ENCODE measurements around the gene LRRC14B.

LRRC14B gene

DNA sequence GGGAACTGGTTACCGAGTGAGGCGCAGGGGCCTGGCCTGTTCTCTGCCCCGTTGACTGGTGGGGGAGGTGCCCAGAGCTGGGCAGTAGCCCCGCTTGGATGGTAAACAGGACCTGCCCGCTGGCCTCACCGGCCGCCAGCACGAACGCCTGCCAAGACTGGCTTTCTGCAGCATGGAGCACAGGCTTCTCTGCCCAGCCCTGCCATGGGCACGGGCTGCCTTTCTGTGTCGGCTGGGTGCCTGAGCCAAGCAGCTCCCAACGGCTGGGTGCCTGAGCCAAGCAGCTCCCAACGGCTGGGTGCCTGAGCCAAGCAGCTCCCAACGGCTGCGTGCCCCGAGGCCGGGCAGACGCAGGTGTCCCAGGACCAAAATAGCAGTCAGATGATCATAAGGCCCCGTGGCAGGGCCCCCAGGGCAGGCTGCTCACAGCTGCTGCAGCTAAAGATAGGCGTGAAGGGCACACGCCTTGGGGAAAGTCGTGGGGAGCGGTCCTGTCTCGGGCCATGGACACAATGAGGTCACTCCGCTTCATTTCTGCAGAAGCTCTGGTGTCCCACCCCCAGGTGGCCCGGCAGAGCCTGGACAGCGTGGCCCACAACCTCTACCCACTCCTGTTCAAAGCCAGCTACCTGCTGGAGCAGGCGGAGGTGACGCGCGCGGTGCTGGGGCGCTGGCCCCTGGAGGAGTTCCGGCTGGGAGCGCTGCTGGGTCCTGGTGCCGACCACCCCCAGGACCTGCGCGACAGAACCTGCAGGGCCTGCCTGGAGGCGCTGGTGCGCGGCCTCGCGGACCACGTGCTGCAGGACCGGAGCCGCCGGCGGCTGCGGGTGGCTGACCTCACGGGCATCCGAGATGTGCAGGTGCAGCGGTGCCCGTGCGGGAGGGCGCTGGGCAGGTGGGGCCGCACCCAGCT is at the start of gene LRRC14B:
TSS of gene LRRC14B (plus strand) at position 460 of the 913 bp plus-strand sequence. CDS start at position 504, 44 bp downstream.
- DNase-seq = no peak

DNA sequence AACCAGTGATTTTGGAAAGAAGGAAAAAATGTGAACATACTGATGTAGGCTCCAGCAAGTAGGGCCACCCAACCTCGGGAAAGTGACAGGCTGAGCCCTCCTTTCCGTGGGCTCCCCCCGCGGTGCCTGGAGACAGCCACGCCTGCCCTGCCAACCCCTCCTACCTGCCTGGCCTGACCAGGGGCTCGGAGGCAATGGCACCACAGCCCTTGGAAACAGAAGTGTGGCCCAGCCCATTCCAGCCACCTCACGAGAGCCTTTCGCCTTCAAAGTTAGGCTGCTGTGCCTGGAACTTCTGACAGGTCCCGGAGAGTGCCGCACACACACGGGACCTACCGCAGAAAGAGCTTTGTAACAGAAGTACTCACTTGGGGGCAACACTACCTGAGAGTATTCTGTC is 49.5 kb upstream of the LRRC14B start:
- no peak for DNase-seq

DNA sequence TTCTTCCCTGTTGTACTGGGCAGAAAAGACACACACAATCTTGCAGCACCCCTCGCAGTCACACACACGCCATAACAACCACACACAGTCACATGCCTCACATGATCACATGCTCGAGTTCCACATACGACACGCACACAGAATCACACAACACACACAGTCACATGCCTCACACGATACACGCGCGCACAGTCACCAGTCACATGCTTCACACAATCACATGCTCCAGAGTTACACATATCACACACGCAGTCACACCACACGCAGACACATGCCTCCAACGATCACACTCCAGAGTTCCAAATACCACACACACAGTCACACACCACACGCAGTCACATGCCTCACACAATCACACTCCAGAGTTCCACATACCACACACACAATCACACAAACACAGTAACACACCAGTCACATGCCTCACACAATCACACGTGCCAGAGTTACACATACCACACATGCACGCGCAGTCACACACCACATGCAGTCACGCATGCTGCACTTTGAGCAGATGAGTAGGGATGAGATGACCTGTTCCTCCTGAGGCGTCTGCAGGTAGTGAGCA is 49.0 kb upstream of the LRRC14B start:
- no peak for DNase-seq

DNA sequence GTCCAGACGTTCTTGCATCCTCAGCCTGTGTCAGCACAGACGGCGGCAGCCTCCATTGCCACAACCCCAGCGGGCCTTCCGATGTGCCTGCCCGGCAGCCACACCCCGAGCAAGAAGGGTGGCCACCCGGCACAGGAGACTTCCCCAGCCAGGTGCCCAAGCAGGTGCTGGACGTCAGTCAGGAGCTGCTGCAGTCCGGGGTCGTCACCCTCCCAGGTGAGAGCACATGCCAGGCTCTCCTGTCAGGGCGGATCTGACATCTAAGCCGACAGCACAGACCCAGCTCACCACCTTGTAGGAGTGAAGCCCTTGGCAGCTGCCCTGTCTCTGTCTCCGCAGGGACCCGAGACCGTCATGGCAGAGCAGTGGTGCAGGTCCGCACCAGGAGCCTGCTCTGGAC is 48.3 kb upstream of the LRRC14B start:
- DNase-seq = no peak

DNA sequence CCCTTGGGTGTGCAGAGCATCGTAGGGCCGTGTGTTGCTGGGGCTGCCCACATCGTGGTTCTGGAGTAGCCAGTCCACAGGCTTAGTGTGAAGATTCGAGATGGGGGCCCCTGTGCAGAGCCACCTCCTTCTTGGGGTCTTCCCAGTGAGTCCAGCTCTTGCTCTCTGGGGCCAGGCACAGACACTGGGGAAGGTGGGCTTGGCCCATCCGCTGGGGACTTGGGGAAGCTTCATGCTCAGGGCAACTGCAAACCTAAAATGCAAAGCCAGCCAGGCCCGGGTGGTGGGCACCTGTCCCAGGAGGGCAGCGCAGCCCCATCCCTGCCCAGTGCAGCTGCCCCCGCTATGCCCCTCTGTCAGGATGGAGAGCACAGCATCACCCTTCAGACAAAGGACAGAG is 46.4 kb upstream of the LRRC14B start:
- DNase-seq = no peak

DNA sequence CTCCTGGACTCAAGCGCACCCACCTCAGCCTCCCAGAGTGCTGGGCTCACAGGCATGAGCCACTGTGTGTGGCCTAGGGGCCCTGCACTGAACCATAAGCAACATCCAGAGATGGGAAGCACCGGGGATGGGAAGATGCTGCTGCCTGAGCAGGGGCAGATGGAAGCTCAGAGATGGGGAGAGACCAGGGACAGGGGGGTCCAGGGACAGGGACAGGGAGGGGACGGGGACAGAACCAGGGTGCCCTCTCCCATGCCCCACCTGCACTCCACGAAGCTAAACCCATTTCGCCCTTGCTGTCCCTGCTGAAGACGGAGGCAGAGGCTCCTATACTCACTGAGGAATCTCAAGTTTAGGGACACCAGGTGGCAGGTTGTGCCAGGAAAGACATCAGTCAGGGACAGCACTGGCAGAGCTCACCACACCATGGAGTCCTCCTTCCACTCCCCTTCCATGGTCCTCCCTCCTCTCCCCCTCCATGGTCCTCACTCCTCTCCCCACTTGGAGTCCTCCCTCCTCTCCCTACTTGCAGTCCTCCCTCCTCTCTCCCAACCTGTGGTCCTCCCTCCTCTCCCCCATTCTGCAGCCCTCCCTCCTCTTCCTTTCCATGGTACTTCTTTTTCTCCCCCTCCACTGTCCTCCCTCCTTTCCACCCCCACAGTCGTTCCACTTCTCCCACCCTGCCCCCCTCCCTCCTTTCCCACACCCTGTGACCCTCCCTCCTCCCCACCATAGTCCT is 45.5 kb upstream of the LRRC14B start:
- no peak for DNase-seq

DNA sequence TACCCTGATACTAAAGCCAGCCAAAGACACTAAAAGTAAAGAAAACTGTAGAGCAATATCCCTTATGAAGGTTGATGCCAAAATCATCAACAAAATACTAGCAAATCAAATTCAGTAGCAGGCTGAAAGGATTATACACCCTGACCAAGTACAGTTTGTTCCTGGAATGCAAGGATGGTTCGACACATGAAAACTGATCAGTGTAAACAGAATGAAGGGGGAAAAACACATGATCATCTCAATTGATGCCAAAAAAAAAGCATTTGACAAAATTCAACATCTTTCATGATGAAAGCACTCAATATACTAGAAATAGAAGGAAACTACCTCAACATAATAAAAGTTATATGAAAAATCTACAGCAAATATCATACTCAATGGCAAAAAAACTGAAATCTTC is 43.5 kb upstream of the LRRC14B start:
- DNase-seq = no peak

DNA sequence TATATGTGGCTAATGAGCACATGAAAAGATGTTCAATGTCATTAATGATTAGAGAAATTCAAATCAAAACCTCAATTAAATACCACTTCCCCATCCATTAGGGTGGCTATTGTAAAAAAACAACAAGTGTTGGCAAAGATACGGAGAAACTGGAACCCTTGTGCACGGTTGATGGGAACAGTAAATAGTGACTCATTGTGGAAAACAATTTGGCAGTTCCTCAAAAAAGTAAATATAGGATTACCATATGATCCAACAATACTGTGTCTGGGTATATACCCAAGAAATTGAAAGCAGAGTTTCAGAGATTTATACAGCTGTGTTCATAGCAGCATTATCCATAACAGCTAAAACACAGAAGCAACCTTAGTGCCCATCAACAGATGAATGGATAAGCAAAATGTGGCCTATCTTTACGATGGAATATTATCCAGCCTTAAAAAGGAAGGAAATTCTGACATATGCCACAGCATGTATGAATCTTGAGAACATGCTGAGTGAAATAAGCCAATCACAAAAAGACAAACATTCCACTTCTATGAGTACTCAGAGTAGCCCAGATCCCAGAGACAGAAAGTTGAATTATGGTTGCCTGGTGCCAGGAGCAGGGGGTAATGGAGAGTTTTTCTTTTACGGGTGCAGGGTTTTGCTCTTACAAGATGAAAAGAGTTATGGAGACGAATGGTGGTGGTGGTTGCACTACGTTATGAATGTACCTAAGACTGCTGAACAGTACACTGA is 41.4 kb upstream of the LRRC14B start:
- peak; percentile 52 for DNase-seq

DNA sequence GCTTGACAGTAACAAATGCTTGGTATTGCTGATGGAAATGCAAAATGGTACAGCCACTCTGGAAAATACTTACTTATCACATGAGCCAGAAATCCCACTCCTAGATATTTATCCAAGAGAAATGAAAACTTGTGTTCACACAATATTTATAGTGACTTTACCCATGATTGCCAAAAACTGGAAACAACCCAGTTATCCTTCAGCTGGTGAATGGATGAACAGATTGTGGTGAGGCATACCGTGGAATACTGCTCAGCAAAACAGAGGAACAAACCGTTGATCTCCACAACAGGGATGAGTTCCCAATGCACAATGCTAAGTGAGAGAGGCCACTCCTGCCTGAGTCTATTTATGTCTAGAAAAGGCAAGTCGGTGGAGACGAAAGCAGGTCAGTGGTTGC is 40.5 kb upstream of the LRRC14B start:
- no peak for DNase-seq

DNA sequence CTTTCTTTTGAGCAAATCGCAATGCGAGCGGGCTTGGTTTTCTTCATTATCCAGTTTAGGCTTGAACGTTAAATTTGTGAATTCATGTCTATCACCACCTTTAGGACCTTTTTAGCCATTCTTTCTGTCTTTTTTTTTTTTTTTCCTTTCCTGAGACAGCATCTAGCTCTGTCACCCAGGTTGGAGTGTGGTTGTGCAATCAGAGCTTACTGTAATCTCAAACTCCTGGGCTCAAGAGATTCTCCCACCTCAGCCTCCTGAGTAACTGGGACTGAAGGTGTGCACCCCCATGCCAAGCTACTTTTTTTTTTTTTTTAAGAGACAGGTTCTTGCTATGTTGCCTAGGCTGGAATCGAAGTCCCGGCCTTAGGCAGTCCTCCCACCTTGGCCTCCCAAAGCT is 39.2 kb upstream of the LRRC14B start:
- DNase-seq = no peak

DNA sequence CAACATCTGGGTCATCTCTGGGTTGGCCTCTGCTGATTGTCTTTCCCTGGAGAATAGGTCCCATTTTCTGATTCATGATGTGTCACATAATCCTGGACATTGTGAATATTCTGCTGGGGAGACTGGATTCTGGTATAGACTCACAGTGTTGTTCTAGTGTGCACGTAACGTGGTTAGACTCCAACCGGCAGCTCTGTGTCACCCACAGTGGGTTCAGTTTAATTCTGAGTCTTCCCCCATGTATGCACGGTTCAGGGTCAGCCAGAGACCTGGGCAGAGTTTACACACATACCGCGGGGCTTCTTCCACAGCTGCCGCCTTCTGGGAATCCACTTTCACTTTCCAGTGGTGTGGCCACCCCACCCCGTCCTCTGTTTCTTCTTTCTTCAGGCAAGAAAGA is 38.0 kb upstream of the LRRC14B start:
- peak; percentile 39 for DNase-seq

DNA sequence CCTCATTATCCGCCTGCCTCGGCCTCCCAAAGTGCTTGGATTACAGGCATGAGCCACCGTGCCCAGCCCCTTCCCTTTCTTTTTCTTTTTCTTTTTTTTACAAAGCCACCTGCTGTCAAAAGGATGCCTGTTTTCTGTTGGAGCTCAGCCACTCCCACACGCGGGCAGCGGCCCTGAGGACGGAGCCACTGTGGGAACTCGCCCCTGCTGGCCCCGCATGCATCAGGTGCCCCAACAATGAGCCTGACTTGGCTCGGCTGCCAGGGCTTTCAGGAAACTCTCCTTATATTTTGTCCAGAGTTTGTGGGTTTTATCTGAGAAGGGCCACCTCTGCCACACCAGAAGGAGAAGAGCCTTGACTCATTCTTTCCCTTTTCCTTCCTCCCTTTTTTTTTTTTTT is 37.1 kb upstream of the LRRC14B start:
- DNase-seq = no peak

DNA sequence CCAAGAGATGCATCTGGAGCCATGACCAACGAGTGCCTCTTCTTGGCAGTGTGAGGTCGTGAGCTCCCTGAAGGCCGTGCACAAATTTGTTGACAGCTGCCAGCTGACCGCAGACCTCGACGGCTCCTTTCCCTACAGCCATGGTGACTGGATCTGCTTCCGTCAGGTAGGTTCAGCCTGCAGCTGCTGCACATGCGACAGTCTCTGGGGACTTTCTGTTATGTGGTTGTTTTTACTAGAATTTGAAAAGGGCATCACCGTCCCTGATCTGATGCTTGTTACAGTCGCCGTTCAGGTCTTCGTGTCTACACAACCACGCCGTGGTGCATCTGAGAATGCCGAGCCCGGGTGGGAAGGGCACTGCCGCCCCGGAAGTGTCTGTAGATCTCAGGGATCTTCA is 36.5 kb upstream of the LRRC14B start:
- DNase-seq = no peak

DNA sequence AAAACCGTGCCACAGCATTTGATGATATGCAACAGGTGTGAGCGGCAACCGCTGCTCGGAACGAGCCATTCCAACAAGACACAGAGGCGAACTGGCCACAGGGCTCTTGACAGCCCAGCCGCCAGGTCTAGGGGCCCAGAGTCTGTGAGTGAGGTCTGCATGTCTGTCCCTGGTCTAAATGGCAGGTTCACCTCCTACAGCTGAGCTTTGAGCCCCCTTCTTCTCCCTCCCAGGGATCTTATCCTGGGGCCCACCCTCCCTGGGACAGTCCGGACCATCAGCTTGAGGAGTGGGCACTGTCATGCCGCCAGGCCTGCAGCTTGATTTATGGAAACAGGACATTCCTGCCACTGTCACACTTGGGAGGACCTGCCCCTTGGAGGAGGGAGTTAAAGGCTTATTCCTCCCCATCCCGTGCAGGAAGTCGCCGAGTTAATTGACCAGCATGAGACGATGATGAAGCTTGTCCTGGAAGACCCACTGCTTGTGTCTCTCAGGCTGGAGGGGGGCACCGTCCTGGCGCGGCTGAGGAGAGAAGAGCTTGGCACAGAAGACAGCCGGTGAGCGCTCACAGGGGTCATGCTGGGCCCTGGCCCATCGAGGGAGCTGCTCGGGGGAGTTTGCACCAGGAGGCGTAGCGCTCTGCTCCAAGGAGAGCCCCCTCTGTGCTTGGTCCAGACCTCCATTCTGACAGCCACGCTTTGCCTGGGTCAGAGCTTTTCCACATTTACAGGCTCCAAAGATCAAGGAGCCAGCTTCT is 35.5 kb upstream of the LRRC14B start:
- DNase-seq = no peak

DNA sequence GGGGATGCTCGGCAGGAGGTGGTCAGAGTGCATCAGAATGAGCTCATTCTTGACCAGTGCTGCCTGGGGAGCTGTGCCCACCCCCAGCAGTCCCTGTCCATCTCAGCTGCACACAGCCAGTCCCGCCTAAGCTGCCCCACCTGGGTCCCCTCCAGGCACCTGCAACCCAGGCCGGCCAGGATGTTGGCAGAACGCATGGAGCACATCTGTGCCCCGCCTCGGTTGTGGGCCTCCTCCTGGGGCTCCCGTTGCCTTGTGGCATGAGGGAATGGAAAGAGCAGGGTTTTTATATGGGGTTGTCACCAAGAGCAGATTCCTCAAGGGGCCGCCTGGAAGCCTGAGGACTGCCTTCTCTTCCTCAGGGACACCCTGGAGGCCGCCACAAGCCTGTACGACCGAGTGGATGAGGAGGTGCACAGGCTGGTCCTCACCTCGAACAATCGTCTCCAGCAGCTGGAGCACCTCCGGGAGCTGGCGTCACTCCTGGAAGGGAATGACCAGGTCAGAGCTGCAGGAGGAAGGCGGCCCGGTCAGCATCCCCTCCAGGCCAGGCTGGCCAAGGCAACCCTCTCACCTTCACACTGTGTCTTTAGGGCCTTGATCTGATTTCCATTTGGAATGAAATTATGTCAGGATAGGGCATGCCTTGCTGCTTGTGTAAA is 34.8 kb upstream of the LRRC14B start:
- no peak for DNase-seq

DNA sequence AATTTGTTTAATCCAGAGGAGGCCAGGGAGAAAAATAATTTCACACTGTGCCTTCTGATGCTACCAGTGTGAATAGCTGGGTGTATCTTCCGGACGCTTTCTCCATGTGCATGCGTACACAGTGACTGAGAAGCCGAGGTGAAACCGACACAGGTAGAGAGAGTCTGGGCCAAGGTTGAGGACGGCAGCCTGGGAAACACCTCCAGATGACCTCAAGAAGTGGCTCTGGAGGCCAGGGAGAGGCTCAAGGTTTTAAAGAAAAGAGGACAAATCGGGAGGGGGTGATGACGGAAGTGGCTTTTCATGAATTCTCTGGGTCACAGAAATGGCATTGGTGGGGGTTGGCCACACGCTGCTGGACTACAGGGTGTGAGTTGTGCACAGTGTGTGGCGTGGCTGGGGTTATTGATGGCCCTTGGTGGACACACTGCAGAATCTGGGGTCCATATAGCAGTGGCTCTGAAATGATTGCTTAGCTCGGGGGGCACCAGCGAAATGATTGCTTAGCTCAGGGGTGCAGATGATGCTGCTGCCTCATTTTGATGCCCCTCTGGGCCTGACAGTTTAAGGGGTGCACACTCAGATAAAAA is 34.1 kb upstream of the LRRC14B start:
- no peak for DNase-seq

DNA sequence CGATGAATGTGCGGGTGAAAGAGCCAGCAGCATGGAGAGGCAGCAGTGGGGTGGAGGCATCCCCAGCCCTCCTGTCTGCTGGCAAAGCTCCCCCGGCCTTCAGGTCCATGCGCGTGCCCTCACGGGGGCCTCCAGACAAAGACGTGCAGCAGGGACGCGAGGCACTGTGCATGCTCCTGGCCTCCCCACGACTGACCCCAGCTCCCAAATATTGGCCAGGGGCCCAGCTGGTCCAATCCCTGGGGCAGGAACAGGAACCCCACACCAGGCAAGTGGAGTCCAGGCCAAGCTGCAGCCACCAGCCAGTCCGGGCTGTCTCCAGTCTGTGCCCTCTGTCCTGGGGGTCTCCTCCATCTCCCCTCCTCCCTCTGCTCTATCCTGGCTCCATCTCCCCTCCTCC is 33.5 kb upstream of the LRRC14B start:
- no peak for DNase-seq

DNA sequence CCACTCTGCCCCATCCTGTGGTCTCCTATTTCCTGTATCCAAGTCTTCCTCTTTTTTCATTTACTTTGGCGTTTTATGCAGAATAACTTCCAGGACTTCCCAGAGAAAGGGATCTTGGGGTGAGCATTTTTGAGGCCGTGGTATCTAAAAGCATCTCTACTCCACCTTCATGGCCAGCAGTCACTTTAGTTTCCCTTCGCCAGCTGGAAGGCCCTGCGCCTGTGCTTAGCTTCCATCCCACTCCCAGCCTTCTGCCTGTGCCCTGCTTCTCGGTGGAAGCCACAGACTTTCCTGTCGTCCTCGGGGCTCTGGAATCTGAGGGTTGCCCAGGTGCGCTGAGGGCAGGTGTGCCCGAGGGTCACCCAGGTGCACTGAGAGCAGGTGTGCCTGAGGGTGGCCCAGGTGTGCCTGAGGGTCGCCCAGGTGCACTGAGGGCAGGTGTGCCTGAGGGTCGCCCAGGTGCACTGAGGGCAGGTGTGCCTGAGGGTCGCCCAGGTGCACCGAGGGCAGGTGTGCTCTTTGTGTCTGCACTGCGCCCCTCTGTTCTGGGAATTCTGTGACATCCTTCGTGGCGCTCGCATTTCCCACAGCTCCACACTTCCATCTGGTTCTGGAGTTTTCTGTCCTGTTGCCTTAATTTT is 32.4 kb upstream of the LRRC14B start:
- no peak for DNase-seq

DNA sequence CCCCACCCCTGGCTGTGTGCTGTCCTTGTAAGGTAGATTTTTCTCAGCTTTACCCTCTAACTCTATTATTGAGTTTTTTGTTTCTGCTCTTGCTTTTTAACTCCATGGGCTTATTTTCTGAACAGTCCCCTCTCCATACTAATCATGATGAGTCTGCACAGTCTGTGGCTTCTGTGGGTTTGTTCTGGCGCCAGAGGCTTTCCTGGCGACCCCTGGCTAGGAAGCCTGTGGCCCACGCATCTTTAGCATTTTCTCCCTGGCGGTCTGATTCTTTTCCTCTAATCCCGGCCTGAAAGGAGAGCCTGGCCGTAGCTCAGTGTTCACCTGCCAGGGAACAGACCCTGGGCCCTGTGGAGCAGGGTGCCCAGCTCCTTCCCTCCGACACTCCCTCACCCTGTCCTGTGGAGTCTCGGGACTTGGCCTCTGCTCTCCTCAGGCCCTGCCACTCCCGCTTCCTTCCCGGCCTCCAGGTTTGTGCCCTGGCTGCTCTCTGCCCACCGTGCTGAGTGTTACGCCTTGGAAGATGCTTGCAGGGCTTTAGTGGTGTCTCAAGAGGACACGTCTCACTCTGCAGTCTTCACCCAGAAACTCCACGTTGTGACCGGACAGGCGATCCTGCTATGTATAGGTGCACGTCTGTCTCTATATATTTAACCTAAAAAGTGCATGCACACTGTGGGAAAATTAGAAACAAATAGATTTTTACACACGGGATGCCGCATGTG is 31.7 kb upstream of the LRRC14B start:
- peak; percentile 90 for DNase-seq

DNA sequence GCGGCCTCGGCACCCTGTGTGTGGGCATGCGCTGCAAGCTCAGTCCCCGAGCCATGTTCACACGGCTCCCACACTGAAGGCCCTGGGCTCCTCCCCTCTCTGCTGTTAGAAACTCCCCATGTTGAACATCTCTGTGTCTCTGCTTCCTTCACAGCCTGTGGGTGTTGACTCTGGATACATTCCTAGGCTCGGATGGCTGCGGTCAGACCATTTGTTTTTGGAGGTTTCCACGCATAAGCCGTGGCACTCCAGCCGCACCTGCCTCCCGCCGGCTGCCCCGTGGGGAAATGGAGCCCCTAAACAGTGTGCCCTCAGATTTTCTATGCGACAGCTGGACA is 31.2 kb upstream of the LRRC14B start:
- peak; percentile 38 for DNase-seq
